Left ventricle myocardium inferior (tissue), 1 donor: Measurements from ENCODE around the gene LIN52. TPM values are rescaled to one million over a fixed set of nuclear protein-coding genes. Genes with fewer than 3 reads are reported as not detected.

Experiments
- DNase-seq: peaks from one replicate; pipeline ENCODE4 v3.0.0-alpha.2; 2020
- H3K27ac ChIP-seq: fragments of 200-600 bp; replicated peaks from 2 replicates; pipeline ENCODE4 v1.8.0; 2021
- H3K27me3 ChIP-seq: fragments of 200-600 bp; 2 replicates; pipeline ENCODE4 v1.8.0; 2021; ENCODE audit warnings: low read depth
- H3K36me3 ChIP-seq: fragments of 200-600 bp; 2 replicates; pipeline ENCODE4 v1.8.0; 2021
- H3K4me1 ChIP-seq: fragments of 200-600 bp; 2 replicates; pipeline ENCODE4 v1.8.0; 2021
- H3K4me3 ChIP-seq: fragments of 200-600 bp; 2 replicates; pipeline ENCODE4 v1.8.0; 2021; ENCODE audit warnings: mild to moderate bottlenecking, moderate library complexity
- H3K9me3 ChIP-seq: fragments of 200-600 bp; replicated peaks from 2 replicates; pipeline ENCODE4 v1.8.0; 2021
- intact Hi-C: fragments of 100-400 bp; cut with micrococcal nuclease; formaldehyde crosslinking; loops from one replicate; pipeline ENCODE4 v1.11.0; 2022
- total RNA-seq: library from RNA; stranded (reverse); fragmentation: NEBNext Ultra II Directional; extraction: Animal tissue kit (Norgen Biotek cat#: 25700); gene quantifications from one replicate; pipeline ENCODE4 v1.2.1, GENCODE V29; 2021
- TF ChIP-seq, protein P1 (sequence below): fragments of 200-600 bp; IDR thresholded peaks from 2 replicates; pipeline ENCODE4 v1.8.0; 2021; ENCODE audit warnings: antibody characterized with exemption, mild to moderate bottlenecking, borderline replicate concordance
- donor health status: DM: no; HTN: yes; CAD: no; lungs with severe emphysema.

Gene LIN52
- total RNA-seq, 1 donor from 2014 or later, result 8.0 TPM

DNA sequence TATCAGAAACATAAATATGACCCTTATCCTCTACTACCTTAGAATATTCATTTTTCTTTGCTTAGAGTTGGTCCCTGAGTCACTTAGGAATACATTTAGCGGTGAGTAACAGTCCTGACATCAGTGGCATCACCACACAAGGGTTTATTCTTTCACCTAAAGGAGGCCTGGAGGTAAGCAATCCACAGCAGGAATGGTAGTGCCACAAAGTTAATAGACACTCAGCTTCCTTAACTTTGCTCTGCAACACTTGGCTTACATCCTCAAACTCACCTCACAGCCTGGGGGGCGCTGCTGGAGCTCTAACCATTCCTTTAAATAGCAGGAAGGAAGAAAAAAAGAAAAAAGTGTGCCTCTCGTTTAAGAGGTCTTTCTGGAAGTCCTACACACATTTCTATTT, 36.5 kb upstream of the LIN52 start:
- Histone ChIP-seq H3K9me3 (no peaks in the 10 kb centered on the region), H3K4me1 (no peaks in the 10 kb centered on the region), H3K36me3 (peaks cover 7% of the 10 kb centered on the region), H3K4me3 (no peak overlapping the region), H3K27me3 (no peaks in the 10 kb centered on the region), H3K27ac (no peak overlapping the region)
- DNase-seq, result no peak
- TF ChIP-seq, protein P1, sequence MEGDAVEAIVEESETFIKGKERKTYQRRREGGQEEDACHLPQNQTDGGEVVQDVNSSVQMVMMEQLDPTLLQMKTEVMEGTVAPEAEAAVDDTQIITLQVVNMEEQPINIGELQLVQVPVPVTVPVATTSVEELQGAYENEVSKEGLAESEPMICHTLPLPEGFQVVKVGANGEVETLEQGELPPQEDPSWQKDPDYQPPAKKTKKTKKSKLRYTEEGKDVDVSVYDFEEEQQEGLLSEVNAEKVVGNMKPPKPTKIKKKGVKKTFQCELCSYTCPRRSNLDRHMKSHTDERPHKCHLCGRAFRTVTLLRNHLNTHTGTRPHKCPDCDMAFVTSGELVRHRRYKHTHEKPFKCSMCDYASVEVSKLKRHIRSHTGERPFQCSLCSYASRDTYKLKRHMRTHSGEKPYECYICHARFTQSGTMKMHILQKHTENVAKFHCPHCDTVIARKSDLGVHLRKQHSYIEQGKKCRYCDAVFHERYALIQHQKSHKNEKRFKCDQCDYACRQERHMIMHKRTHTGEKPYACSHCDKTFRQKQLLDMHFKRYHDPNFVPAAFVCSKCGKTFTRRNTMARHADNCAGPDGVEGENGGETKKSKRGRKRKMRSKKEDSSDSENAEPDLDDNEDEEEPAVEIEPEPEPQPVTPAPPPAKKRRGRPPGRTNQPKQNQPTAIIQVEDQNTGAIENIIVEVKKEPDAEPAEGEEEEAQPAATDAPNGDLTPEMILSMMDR, result no peak
- intact Hi-C loops, result no loop called here

DNA sequence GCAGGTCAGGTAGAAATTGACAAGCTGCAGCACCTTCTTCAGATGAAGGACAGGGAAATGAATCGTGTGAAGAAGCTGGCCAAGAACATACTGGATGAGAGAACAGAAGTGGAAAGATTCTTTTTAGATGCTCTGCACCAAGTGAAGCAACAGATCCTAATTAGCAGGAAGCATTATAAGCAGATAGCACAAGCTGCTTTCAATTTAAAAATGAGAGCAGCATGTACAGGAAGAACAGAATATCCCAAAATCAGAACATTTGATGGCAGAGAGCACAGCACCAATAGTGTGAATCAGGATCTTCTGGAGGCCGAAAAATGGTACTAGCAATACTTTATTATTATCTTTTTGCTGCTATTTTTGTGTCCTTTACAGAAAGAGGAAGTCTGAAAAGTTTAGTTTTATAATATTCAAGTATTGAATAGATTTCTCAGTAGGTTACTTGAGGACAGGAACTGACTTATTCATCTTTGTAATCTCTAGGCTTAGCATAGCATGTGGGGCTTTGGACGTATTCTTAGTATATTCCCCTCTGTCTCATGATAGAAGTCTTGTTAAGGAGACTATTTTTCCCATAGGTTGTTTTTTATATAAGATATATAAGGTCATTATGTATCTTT, 34.8 kb upstream of the LIN52 start:
- no peaks in the 10 kb centered on the region for H3K4me1 ChIP-seq
- no peaks in the 10 kb centered on the region for H3K9me3 ChIP-seq
- TF ChIP-seq, protein P1, result no peak
- H3K4me3 ChIP-seq, result no peak overlapping the region
- no peaks in the 10 kb centered on the region for H3K27me3 ChIP-seq
- H3K27ac ChIP-seq, result no peak overlapping the region
- DNase-seq, result no peak
- intact Hi-C loops, result no loop called here
- H3K36me3 ChIP-seq, result peaks cover 7% of the 10 kb centered on the region

DNA sequence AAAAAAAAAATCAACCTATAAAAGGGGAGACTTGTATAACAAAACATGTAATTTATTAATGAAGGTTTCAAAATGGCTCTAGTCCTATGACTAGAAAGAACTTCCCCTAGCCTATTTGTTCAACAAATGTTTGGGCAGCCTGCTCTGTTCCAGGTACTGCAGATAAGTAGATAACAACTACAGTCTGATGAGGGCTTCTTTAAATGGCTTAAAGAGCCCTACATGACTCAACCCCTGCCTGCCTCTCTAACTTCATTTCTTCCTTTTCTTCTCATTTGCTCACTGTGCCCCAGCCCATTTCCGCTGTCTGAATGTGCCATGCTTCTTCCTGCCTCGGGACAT, 22.0 kb upstream of the LIN52 start:
- DNase-seq, result no peak
- Histone ChIP-seq H3K4me3 (no peak overlapping the region), H3K4me1 (no peaks in the 10 kb centered on the region), H3K9me3 (no peaks in the 10 kb centered on the region), H3K27ac (no peak overlapping the region), H3K27me3 (no peaks in the 10 kb centered on the region), H3K36me3 (peaks cover 95% of the 10 kb centered on the region)
- TF ChIP-seq, protein P1, result no peak
- intact Hi-C loops, result no loop called here

DNA sequence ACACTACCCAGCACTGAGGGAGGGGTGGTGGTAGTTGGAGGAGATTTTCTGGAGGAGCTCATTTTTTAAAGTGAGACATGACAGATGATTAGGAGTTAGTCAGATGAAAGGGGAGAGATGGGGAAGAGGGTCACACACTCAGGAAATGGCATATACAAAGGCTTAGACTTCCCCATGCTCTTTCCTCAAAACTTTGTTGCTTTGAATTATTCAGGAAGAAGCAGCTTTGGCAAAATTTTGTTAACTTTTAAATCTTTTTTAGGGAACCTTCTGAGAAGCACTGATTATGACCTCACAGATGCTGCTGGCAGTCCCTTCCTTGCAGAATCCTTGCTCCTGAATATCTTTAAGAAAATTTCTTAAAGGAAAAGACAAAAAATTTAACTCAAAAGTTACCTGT, 20.3 kb upstream of the LIN52 start:
- Histone ChIP-seq H3K27me3 (no peaks in the 10 kb centered on the region), H3K27ac (no peak overlapping the region), H3K9me3 (no peaks in the 10 kb centered on the region), H3K4me3 (no peak overlapping the region), H3K36me3 (peaks cover 90% of the 10 kb centered on the region), H3K4me1 (no peaks in the 10 kb centered on the region)
- DNase-seq, result no peak
- TF ChIP-seq, protein P1, result no peak
- intact Hi-C loops, result no loop called here

DNA sequence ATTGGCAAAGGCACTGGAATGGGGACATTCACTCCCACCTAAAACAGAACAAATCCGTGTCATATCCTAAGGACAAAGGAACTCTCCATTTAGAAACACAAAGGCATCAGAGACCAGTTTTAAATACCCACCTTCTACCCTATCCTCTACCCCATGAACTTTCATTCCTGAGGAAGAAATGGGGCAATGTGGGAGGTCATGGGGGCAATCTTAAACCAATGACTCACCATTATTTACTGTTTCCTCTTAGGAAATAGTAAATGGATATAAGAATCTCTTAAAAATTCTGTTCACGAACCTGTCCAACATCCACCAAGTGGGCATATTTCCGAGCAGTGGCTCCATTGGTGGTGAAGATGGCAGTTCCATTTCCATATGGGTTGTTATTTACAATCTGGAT, 19.9 kb upstream of the LIN52 start:
- Histone ChIP-seq H3K36me3 (peaks cover 90% of the 10 kb centered on the region), H3K9me3 (no peaks in the 10 kb centered on the region), H3K4me3 (no peak overlapping the region), H3K27ac (no peak overlapping the region), H3K4me1 (no peaks in the 10 kb centered on the region), H3K27me3 (no peaks in the 10 kb centered on the region)
- TF ChIP-seq, protein P1, result no peak
- intact Hi-C loops, result no loop called here
- DNase-seq, result no peak
